ENCODE measurements around the gene DTX3L. TPM values are rescaled to one million over a fixed set of nuclear protein-coding genes. Genes with fewer than 3 reads are reported as not detected.

DTX3L gene
- total RNA-seq, 4 donors from 2014 or later = 23.7 to 24.6 (median 24.2) TPM

GRCh38 chr3:122582390-122582789, 18.3 kb downstream of the DTX3L start:
- H3K27ac ChIP-seq = no peak overlapping the region
- no peaks in the 10 kb centered on the region for H3K27me3 ChIP-seq
- no peak for ATAC-seq
- 89 to 100% methylated on average over 1 of the region's 1 CpG for WGBS, 2 donors (ENCODE audit: low coverage in 1 of 2)
- TF ChIP-seq POLR2A (IDR thresholded peaks at IDR 0.05) = no peak
- TF ChIP-seq EP300 (IDR thresholded peaks at IDR 0.05) = no peak
- TF ChIP-seq POLR2AphosphoS5 (IDR thresholded peaks at IDR 0.05) = no peak
- no peak for TF ChIP-seq CTCF (IDR thresholded peaks at IDR 0.05)
- no peaks in the 10 kb centered on the region for H3K36me3 ChIP-seq
- H3K4me1 ChIP-seq = peaks cover 0 to 4% (median 0%) of the 10 kb centered on the region in 3 donors
- peaks cover 0 to 17% (median 0%) of the 10 kb centered on the region in 3 donors for H3K9me3 ChIP-seq
- no peak overlapping the region for H3K4me3 ChIP-seq

- Histone ChIP-seq H3K27ac (no peak overlapping the region), H3K9me3 (peaks cover 0 to 17% (median 0%) of the 10 kb centered on the region in 3 donors), H3K4me1 (no peaks in the 10 kb centered on the region), H3K36me3 (no peaks in the 10 kb centered on the region), H3K27me3 (no peaks in the 10 kb centered on the region), H3K4me3 (no peak overlapping the region)
- TF ChIP-seq POLR2AphosphoS5 (IDR thresholded peaks at IDR 0.05) = no peak
- no peak for TF ChIP-seq EP300 (IDR thresholded peaks at IDR 0.05)
- TF ChIP-seq POLR2A (IDR thresholded peaks at IDR 0.05) = no peak
- no peak for TF ChIP-seq CTCF (IDR thresholded peaks at IDR 0.05)
- WGBS, 2 donors (ENCODE audit: low coverage in 1 of 2) = 42 to 47% methylated on average over 1 of the region's 1 CpG
- no peak for ATAC-seq
These were observed 22.0 kb downstream of the DTX3L start for GRCh38 chr3:122586098-122586497.

- Histone ChIP-seq H3K36me3 (no peaks in the 10 kb centered on the region), H3K9me3 (peaks cover 0 to 10% (median 0%) of the 10 kb centered on the region in 3 donors), H3K27ac (no peak overlapping the region), H3K4me3 (no peak overlapping the region), H3K27me3 (no peaks in the 10 kb centered on the region), H3K4me1 (no peaks in the 10 kb centered on the region)
- no peak for ATAC-seq
- TF ChIP-seq POLR2AphosphoS5 (IDR thresholded peaks at IDR 0.05) (no peak), POLR2A (IDR thresholded peaks at IDR 0.05) (no peak), CTCF (IDR thresholded peaks at IDR 0.05) (no peak), EP300 (IDR thresholded peaks at IDR 0.05) (no peak)
These were observed 22.8 kb downstream of the DTX3L start for GRCh38 chr3:122586773-122587485.

- no peak for TF ChIP-seq POLR2AphosphoS5 (IDR thresholded peaks at IDR 0.05)
- no peak for TF ChIP-seq CTCF (IDR thresholded peaks at IDR 0.05)
- no peak for TF ChIP-seq POLR2A (IDR thresholded peaks at IDR 0.05)
- TF ChIP-seq EP300 (IDR thresholded peaks at IDR 0.05) = no peak
- Histone ChIP-seq H3K4me3 (no peak overlapping the region), H3K27me3 (no peaks in the 10 kb centered on the region), H3K27ac (no peak overlapping the region), H3K9me3 (peaks cover 0 to 4% (median 0%) of the 10 kb centered on the region in 3 donors), H3K4me1 (no peaks in the 10 kb centered on the region), H3K36me3 (no peaks in the 10 kb centered on the region)
- no peak for ATAC-seq
- 100% methylated on average over 1 of the region's 2 CpGs; no CpG with 5 or more reads in 1 of the 2 donors for WGBS, 2 donors (ENCODE audit: low coverage in 1 of 2)
These were observed 23.4 kb downstream of the DTX3L start for GRCh38 chr3:122587572-122587971.

GRCh38 chr3:122589297-122589696, 25.2 kb downstream of the DTX3L start:
- no peaks in the 10 kb centered on the region for H3K36me3 ChIP-seq
- H3K27me3 ChIP-seq = no peaks in the 10 kb centered on the region
- TF ChIP-seq EP300 (IDR thresholded peaks at IDR 0.05) = no peak
- TF ChIP-seq POLR2AphosphoS5 (IDR thresholded peaks at IDR 0.05) = no peak
- TF ChIP-seq CTCF (IDR thresholded peaks at IDR 0.05) = no peak
- no peak for TF ChIP-seq POLR2A (IDR thresholded peaks at IDR 0.05)
- H3K4me1 ChIP-seq = no peaks in the 10 kb centered on the region
- no peak for ATAC-seq
- H3K27ac ChIP-seq = no peak overlapping the region
- H3K9me3 ChIP-seq = no peaks in the 10 kb centered on the region
- 67 to 86% methylated on average over 5 of the region's 5 CpGs for WGBS, 2 donors (ENCODE audit: low coverage in 1 of 2)
- no peak overlapping the region for H3K4me3 ChIP-seq
